PC-3 (cell line): Measurements from ENCODE around the gene TAGLN3.

ENCODE experiments used
- EZH2 ChIP-seq: fragments of 300-600 bp; sonication (generic); IDR thresholded peaks from one replicate; pipeline ENCODE4 v1.6.1; 2017; ENCODE audit warnings: antibody characterized with exemption, mild to moderate bottlenecking, low read length; ENCODE audit not compliant: unreplicated experiment
- EZH2phosphoT487 ChIP-seq: fragments of 300-600 bp; sonication (generic); IDR thresholded peaks from 2 replicates; pipeline ENCODE4 v1.6.1; 2018; ENCODE audit warnings: mild to moderate bottlenecking, antibody characterized with exemption, low read length, borderline replicate concordance
- TF ChIP-seq, protein P1 (sequence below): fragments of 300-600 bp; sonication (generic); conservative IDR thresholded peaks from 2 replicates; pipeline ENCODE4 v1.5.1; 2017; ENCODE audit warnings: antibody characterized with exemption, low read depth, mild to moderate bottlenecking, low read length

DNA sequence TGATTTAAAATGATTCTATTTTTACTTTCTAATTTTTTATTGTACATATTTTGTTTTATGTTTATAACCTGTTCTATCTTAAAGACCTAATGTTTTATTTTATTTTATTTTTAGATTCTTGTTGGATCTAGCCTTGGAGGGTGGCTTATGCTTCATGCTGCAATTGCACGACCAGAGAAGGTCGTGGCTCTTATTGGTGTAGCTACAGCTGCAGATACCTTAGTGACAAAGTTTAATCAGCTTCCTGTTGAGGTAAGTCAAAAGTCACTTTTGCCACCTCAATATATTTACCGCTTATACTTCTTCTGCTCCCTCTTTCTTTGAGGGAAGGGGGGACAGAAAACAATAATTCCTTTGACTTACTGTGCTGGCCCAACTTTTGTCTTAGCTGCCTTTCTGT, 11.9 kb upstream of the TAGLN3 start:
- TF ChIP-seq, protein P1, sequence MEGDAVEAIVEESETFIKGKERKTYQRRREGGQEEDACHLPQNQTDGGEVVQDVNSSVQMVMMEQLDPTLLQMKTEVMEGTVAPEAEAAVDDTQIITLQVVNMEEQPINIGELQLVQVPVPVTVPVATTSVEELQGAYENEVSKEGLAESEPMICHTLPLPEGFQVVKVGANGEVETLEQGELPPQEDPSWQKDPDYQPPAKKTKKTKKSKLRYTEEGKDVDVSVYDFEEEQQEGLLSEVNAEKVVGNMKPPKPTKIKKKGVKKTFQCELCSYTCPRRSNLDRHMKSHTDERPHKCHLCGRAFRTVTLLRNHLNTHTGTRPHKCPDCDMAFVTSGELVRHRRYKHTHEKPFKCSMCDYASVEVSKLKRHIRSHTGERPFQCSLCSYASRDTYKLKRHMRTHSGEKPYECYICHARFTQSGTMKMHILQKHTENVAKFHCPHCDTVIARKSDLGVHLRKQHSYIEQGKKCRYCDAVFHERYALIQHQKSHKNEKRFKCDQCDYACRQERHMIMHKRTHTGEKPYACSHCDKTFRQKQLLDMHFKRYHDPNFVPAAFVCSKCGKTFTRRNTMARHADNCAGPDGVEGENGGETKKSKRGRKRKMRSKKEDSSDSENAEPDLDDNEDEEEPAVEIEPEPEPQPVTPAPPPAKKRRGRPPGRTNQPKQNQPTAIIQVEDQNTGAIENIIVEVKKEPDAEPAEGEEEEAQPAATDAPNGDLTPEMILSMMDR: no peak
- no peak for TF ChIP-seq EZH2
- TF ChIP-seq EZH2phosphoT487: no peak
